ENCODE data around the gene SENP5. TPM values are rescaled to one million over a fixed set of nuclear protein-coding genes. Genes with fewer than 3 reads are reported as not detected.

The SENP5 gene
- total RNA-seq, 1 donor from 2014 or later: 45.3 TPM

- peak overlapping the region; percentile 86 for H3K27ac Mint-ChIP-seq
- peak; percentile 67 for DNase-seq (ENCODE audit: low spot score)
- H3K36me3 Mint-ChIP-seq (ENCODE audit: low read depth): peaks cover 10% of the 10 kb centered on the region
- intact Hi-C loops (cut with micrococcal nuclease): loop anchor here (1.0 to 2.0 kb wide), 6 partner anchors 28 to 433 kb away; partner anchors contain the start of genes FBXO45, MELTF, NCBP2 and SENP5
- peaks cover 17% of the 10 kb centered on the region for H3K4me1 Mint-ChIP-seq (ENCODE audit: low read depth)
- H3K4me3 Mint-ChIP-seq: peak overlapping the region; percentile 86
- H3K27me3 Mint-ChIP-seq (ENCODE audit: insufficient read depth): peaks cover 11% of the 10 kb centered on the region
- H3K9me3 Mint-ChIP-seq: no peaks in the 10 kb centered on the region
These were observed 102.2 kb downstream of the SENP5 start for GRCh38 chr3:196969660-196970546.

GRCh38 chr3:196970547-196971093 lies 102.9 kb downstream of the SENP5 start:
- Mint-ChIP-seq H3K27ac (peak overlapping the region; percentile 86), H3K4me1 (ENCODE audit: low read depth) (peaks cover 17% of the 10 kb centered on the region), H3K36me3 (ENCODE audit: low read depth) (peaks cover 9% of the 10 kb centered on the region), H3K9me3 (no peaks in the 10 kb centered on the region), H3K4me3 (peak overlapping the region; percentile 86), H3K27me3 (ENCODE audit: insufficient read depth) (peaks cover 11% of the 10 kb centered on the region)
- intact Hi-C loops (cut with micrococcal nuclease): loop anchor here (1.0 kb wide), 1 partner anchor 361 kb away; no protein-coding TSS in a partner anchor
- DNase-seq (ENCODE audit: low spot score): no peak

GRCh38 chr3:196971094-196971698 lies 103.5 kb downstream of the SENP5 start:
- Mint-ChIP-seq H3K4me1 (ENCODE audit: low read depth) (peaks cover 17% of the 10 kb centered on the region), H3K27me3 (ENCODE audit: insufficient read depth) (peaks cover 11% of the 10 kb centered on the region), H3K36me3 (ENCODE audit: low read depth) (peaks cover 4% of the 10 kb centered on the region), H3K9me3 (no peaks in the 10 kb centered on the region), H3K27ac (peak overlapping the region; percentile 48), H3K4me3 (peak overlapping the region; percentile 86)
- no peak for DNase-seq (ENCODE audit: low spot score)
- intact Hi-C loops (cut with micrococcal nuclease): loop anchor here (1.0 kb wide), 1 partner anchor 362 kb away; no protein-coding TSS in a partner anchor

GRCh38 chr3:196974661-196975060 lies 106.9 kb downstream of the SENP5 start:
- no peaks in the 10 kb centered on the region for H3K9me3 Mint-ChIP-seq
- no peaks in the 10 kb centered on the region for H3K36me3 Mint-ChIP-seq (ENCODE audit: low read depth)
- no peak overlapping the region for H3K4me3 Mint-ChIP-seq
- peaks cover 12% of the 10 kb centered on the region for H3K4me1 Mint-ChIP-seq (ENCODE audit: low read depth)
- intact Hi-C loops (cut with micrococcal nuclease): no loop called here
- no peak for DNase-seq (ENCODE audit: low spot score)
- no peak overlapping the region for H3K27ac Mint-ChIP-seq
- H3K27me3 Mint-ChIP-seq (ENCODE audit: insufficient read depth): peaks cover 11% of the 10 kb centered on the region

- H3K27me3 Mint-ChIP-seq (ENCODE audit: insufficient read depth): peaks cover 8% of the 10 kb centered on the region
- intact Hi-C loops (cut with micrococcal nuclease): no loop called here
- H3K27ac Mint-ChIP-seq: no peak overlapping the region
- DNase-seq (ENCODE audit: low spot score): no peak
- no peak overlapping the region for H3K4me3 Mint-ChIP-seq
- peaks cover 9% of the 10 kb centered on the region for H3K4me1 Mint-ChIP-seq (ENCODE audit: low read depth)
- no peaks in the 10 kb centered on the region for H3K36me3 Mint-ChIP-seq (ENCODE audit: low read depth)
- H3K9me3 Mint-ChIP-seq: no peaks in the 10 kb centered on the region
These were observed 107.6 kb downstream of the SENP5 start for GRCh38 chr3:196975349-196975748.

- Mint-ChIP-seq H3K36me3 (ENCODE audit: low read depth) (no peaks in the 10 kb centered on the region), H3K4me3 (no peak overlapping the region), H3K9me3 (peaks cover 5% of the 10 kb centered on the region), H3K27me3 (ENCODE audit: insufficient read depth) (peaks cover 4% of the 10 kb centered on the region), H3K27ac (no peak overlapping the region), H3K4me1 (ENCODE audit: low read depth) (peaks cover 4% of the 10 kb centered on the region)
- no peak for DNase-seq (ENCODE audit: low spot score)
- intact Hi-C loops (cut with micrococcal nuclease): no loop called here
These were observed 109.2 kb downstream of the SENP5 start for GRCh38 chr3:196976941-196977340.

- Mint-ChIP-seq H3K36me3 (ENCODE audit: low read depth) (no peaks in the 10 kb centered on the region), H3K9me3 (peaks cover 19% of the 10 kb centered on the region), H3K4me3 (no peak overlapping the region), H3K27me3 (ENCODE audit: insufficient read depth) (peaks cover 8% of the 10 kb centered on the region), H3K4me1 (ENCODE audit: low read depth) (peaks cover 4% of the 10 kb centered on the region), H3K27ac (no peak overlapping the region)
- no peak for DNase-seq (ENCODE audit: low spot score)
- intact Hi-C loops (cut with micrococcal nuclease): loop anchor here (2.0 kb wide), 1 partner anchor 49 kb away; the partner anchor contains the start of gene MELTF
These were observed 111.8 kb downstream of the SENP5 start for GRCh38 chr3:196979545-196979944.

- intact Hi-C loops (cut with micrococcal nuclease): no loop called here
- Mint-ChIP-seq H3K27me3 (ENCODE audit: insufficient read depth) (peaks cover 12% of the 10 kb centered on the region), H3K4me1 (ENCODE audit: low read depth) (peaks cover 4% of the 10 kb centered on the region), H3K36me3 (ENCODE audit: low read depth) (no peaks in the 10 kb centered on the region), H3K27ac (no peak overlapping the region), H3K9me3 (peaks cover 19% of the 10 kb centered on the region), H3K4me3 (no peak overlapping the region)
- no peak for DNase-seq (ENCODE audit: low spot score)
These were observed 113.9 kb downstream of the SENP5 start for GRCh38 chr3:196981657-196982056.

GRCh38 chr3:196983186-196983585 lies 115.5 kb downstream of the SENP5 start:
- no peaks in the 10 kb centered on the region for H3K36me3 Mint-ChIP-seq (ENCODE audit: low read depth)
- peaks cover 19% of the 10 kb centered on the region for H3K9me3 Mint-ChIP-seq
- no peak for DNase-seq (ENCODE audit: low spot score)
- intact Hi-C loops (cut with micrococcal nuclease): no loop called here
- H3K4me3 Mint-ChIP-seq: no peak overlapping the region
- H3K27me3 Mint-ChIP-seq (ENCODE audit: insufficient read depth): peaks cover 12% of the 10 kb centered on the region
- peaks cover 4% of the 10 kb centered on the region for H3K4me1 Mint-ChIP-seq (ENCODE audit: low read depth)
- H3K27ac Mint-ChIP-seq: no peak overlapping the region

Other genes with a start within 250 kb of the SENP5 start
- 37.8 and 38.8 TPM in 2 replicates for gene NRROS, start 228.2 kb upstream of the SENP5 start, total RNA-seq
- 3.9 and 4.1 TPM in 2 replicates for gene CEP19, start 155.7 kb upstream of the SENP5 start, total RNA-seq
- gene PIGX, start 155.5 kb upstream of the SENP5 start, total RNA-seq: 49.7 and 52.1 TPM in 2 replicates
- 82.5 and 86.5 TPM in 2 replicates for gene PAK2, start 128.1 kb upstream of the SENP5 start, total RNA-seq
- gene NCBP2, start 74.6 kb downstream of the SENP5 start, total RNA-seq: 102 and 111 TPM in 2 replicates
- 1.2 and 1.7 TPM in 2 replicates for gene PIGZ, start 100.9 kb downstream of the SENP5 start, total RNA-seq
- gene MELTF, start 161.9 kb downstream of the SENP5 start, total RNA-seq: 3.9 and 6.4 TPM in 2 replicates